ENCODE results near the gene IGSF21.

DNA sequence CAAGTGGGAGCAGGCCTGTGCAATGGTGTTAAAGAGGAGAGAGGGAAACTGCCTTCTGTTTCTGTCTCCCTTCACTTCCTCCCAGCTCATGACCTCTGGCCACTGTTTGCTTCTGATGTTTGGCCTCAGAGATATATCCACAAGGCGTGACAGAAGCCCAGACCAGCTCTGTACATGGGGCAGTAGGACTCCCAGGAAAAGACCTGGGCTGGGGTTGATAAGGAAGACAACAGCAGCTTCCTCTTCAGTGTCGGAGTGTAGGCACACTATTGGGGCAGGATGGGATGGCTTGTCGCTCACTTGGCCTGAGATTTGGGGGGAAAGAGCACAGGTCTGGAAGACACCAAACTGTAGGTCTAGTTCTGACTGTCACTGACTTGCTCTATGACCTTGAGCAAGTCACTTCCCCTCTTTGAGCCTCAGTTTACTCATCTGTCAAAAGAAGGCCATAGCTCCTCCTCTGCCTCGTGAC, 305.3 kb downstream of the IGSF21 start:
- no peak for TF ChIP-seq POLR2A (IDR thresholded peaks at IDR 0.05)
- TF ChIP-seq, protein P1, sequence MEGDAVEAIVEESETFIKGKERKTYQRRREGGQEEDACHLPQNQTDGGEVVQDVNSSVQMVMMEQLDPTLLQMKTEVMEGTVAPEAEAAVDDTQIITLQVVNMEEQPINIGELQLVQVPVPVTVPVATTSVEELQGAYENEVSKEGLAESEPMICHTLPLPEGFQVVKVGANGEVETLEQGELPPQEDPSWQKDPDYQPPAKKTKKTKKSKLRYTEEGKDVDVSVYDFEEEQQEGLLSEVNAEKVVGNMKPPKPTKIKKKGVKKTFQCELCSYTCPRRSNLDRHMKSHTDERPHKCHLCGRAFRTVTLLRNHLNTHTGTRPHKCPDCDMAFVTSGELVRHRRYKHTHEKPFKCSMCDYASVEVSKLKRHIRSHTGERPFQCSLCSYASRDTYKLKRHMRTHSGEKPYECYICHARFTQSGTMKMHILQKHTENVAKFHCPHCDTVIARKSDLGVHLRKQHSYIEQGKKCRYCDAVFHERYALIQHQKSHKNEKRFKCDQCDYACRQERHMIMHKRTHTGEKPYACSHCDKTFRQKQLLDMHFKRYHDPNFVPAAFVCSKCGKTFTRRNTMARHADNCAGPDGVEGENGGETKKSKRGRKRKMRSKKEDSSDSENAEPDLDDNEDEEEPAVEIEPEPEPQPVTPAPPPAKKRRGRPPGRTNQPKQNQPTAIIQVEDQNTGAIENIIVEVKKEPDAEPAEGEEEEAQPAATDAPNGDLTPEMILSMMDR (IDR thresholded peaks at IDR 0.05): no peak
